Fibroblast of mammary gland (primary cell): ENCODE data around the gene TESK1.

Experiments
- DNase-seq: peaks from one replicate; pipeline ENCODE4 v3.0.0-alpha.2; 2010; ENCODE audit warnings: low read depth
- H3K4me3 ChIP-seq: 2 replicates; pipeline ENCODE4 v1.5.1; 2011; ENCODE audit warnings: low read depth, mild to moderate bottlenecking, low read length, moderate library complexity; ENCODE audit not compliant: control insufficient read depth
- CTCF ChIP-seq: conservative IDR thresholded peaks from 2 replicates; pipeline ENCODE4 v1.5.1; 2011; ENCODE audit warnings: low read depth, low read length, inconsistent platforms; ENCODE audit not compliant: control insufficient read depth, insufficient read depth

TESK1 gene

GRCh38 chr9:35658137-35658967, 53.3 kb downstream of the TESK1 start, which contains the start of gene CCDC107:
Gene CCDC107, plus strand, starts transcription at chr9:35658292. Its CDS starts 88 bp downstream, at chr9:35658380.
- DNase-seq, result peak; percentile 74
- TF ChIP-seq CTCF, result peak; percentile 16
- peak within 1 kb of the TSS; percentile 84 for H3K4me3 ChIP-seq

- TF ChIP-seq CTCF, result no peak
- peak; percentile 70 for DNase-seq
- peak overlapping the region; percentile 84 for H3K4me3 ChIP-seq
These were observed 53.8 kb downstream of the TESK1 start for GRCh38 chr9:35658968-35659220.

GRCh38 chr9:35659340-35659739, 54.3 kb downstream of the TESK1 start:
- peak overlapping the region; percentile 84 for H3K4me3 ChIP-seq
- no peak for TF ChIP-seq CTCF
- DNase-seq, result peak; percentile 91
